ENCODE measurements around the gene TMEM150C. TPM values are rescaled to one million over a fixed set of nuclear protein-coding genes. Genes with fewer than 3 reads are reported as not detected.

TMEM150C gene
- total RNA-seq, 1 donor from 2014 or later, result 10.5 TPM

- Mint-ChIP-seq H3K9me3 (ENCODE audit: unreplicated experiment) (no peaks in the 10 kb centered on the region), H3K36me3 (ENCODE audit: low read depth, unreplicated experiment) (peaks cover 13% of the 10 kb centered on the region), H3K4me3 (ENCODE audit: unreplicated experiment) (no peak overlapping the region), H3K27me3 (ENCODE audit: unreplicated experiment) (peaks cover 2% of the 10 kb centered on the region), H3K27ac (ENCODE audit: unreplicated experiment) (peak overlapping the region; percentile 25), H3K4me1 (ENCODE audit: unreplicated experiment) (peaks cover 7% of the 10 kb centered on the region)
- no peak for DNase-seq (ENCODE audit: low spot score)
- TF ChIP-seq CTCF (IDR thresholded peaks at IDR 0.05; ENCODE audit: unreplicated experiment), result no peak
Measured at GRCh38 chr4:82458729-82459128, 103.1 kb downstream of the TMEM150C start.

GRCh38 chr4:82457266-82457665 is 104.5 kb downstream of the TMEM150C start:
- no peak for DNase-seq (ENCODE audit: low spot score)
- H3K9me3 Mint-ChIP-seq (ENCODE audit: unreplicated experiment), result no peaks in the 10 kb centered on the region
- no peaks in the 10 kb centered on the region for H3K27me3 Mint-ChIP-seq (ENCODE audit: unreplicated experiment)
- H3K36me3 Mint-ChIP-seq (ENCODE audit: low read depth, unreplicated experiment), result peaks cover 9% of the 10 kb centered on the region
- H3K4me3 Mint-ChIP-seq (ENCODE audit: unreplicated experiment), result peak overlapping the region; percentile 27
- H3K27ac Mint-ChIP-seq (ENCODE audit: unreplicated experiment), result peak overlapping the region; percentile 85
- TF ChIP-seq CTCF (IDR thresholded peaks at IDR 0.05; ENCODE audit: unreplicated experiment), result no peak
- H3K4me1 Mint-ChIP-seq (ENCODE audit: unreplicated experiment), result peaks cover 7% of the 10 kb centered on the region

GRCh38 chr4:82452026-82452425 is 109.8 kb downstream of the TMEM150C start:
- H3K36me3 Mint-ChIP-seq (ENCODE audit: low read depth, unreplicated experiment), result peaks cover 32% of the 10 kb centered on the region
- no peaks in the 10 kb centered on the region for H3K27me3 Mint-ChIP-seq (ENCODE audit: unreplicated experiment)
- H3K4me3 Mint-ChIP-seq (ENCODE audit: unreplicated experiment), result no peak overlapping the region
- no peaks in the 10 kb centered on the region for H3K9me3 Mint-ChIP-seq (ENCODE audit: unreplicated experiment)
- H3K27ac Mint-ChIP-seq (ENCODE audit: unreplicated experiment), result no peak overlapping the region
- no peak for DNase-seq (ENCODE audit: low spot score)
- peaks cover 5% of the 10 kb centered on the region for H3K4me1 Mint-ChIP-seq (ENCODE audit: unreplicated experiment)
- TF ChIP-seq CTCF (IDR thresholded peaks at IDR 0.05; ENCODE audit: unreplicated experiment), result no peak

GRCh38 chr4:82450966-82451755 is 110.6 kb downstream of the TMEM150C start:
- no peak overlapping the region for H3K27ac Mint-ChIP-seq (ENCODE audit: unreplicated experiment)
- H3K27me3 Mint-ChIP-seq (ENCODE audit: unreplicated experiment), result no peaks in the 10 kb centered on the region
- H3K9me3 Mint-ChIP-seq (ENCODE audit: unreplicated experiment), result no peaks in the 10 kb centered on the region
- peak overlapping the region; percentile 49 for H3K4me3 Mint-ChIP-seq (ENCODE audit: unreplicated experiment)
- peaks cover 5% of the 10 kb centered on the region for H3K4me1 Mint-ChIP-seq (ENCODE audit: unreplicated experiment)
- H3K36me3 Mint-ChIP-seq (ENCODE audit: low read depth, unreplicated experiment), result peaks cover 32% of the 10 kb centered on the region
- no peak for DNase-seq (ENCODE audit: low spot score)
- TF ChIP-seq CTCF (IDR thresholded peaks at IDR 0.05; ENCODE audit: unreplicated experiment), result no peak

GRCh38 chr4:82447886-82448285 is 113.9 kb downstream of the TMEM150C start:
- peak overlapping the region; percentile 15 for H3K4me3 Mint-ChIP-seq (ENCODE audit: unreplicated experiment)
- peaks cover 32% of the 10 kb centered on the region for H3K36me3 Mint-ChIP-seq (ENCODE audit: low read depth, unreplicated experiment)
- H3K9me3 Mint-ChIP-seq (ENCODE audit: unreplicated experiment), result no peaks in the 10 kb centered on the region
- no peak for DNase-seq (ENCODE audit: low spot score)
- no peak overlapping the region for H3K27ac Mint-ChIP-seq (ENCODE audit: unreplicated experiment)
- H3K27me3 Mint-ChIP-seq (ENCODE audit: unreplicated experiment), result no peaks in the 10 kb centered on the region
- no peak for TF ChIP-seq CTCF (IDR thresholded peaks at IDR 0.05; ENCODE audit: unreplicated experiment)
- peaks cover 5% of the 10 kb centered on the region for H3K4me1 Mint-ChIP-seq (ENCODE audit: unreplicated experiment)

Measured in endothelial cell (in vitro differentiated cells).